Subcutaneous preadipocyte (primary cell): Measurements from ENCODE around the gene PDXDC1. TPM values are rescaled to one million over a fixed set of nuclear protein-coding genes. Genes with fewer than 3 reads are reported as not detected.

ENCODE experiments used
- small RNA-seq: library from RNA; depleted of rRNA; stranded (forward); fragments of <200 nt; gene quantifications from one replicate; pipeline ENCODE3, GENCODE V24; 2012
- total RNA-seq: library from RNA; depleted of rRNA; stranded (reverse); fragments of >200 nt; gene quantifications from 2 replicates; pipeline ENCODE4 v1.2.3, GENCODE V29; 2012

The PDXDC1 gene, protein sequence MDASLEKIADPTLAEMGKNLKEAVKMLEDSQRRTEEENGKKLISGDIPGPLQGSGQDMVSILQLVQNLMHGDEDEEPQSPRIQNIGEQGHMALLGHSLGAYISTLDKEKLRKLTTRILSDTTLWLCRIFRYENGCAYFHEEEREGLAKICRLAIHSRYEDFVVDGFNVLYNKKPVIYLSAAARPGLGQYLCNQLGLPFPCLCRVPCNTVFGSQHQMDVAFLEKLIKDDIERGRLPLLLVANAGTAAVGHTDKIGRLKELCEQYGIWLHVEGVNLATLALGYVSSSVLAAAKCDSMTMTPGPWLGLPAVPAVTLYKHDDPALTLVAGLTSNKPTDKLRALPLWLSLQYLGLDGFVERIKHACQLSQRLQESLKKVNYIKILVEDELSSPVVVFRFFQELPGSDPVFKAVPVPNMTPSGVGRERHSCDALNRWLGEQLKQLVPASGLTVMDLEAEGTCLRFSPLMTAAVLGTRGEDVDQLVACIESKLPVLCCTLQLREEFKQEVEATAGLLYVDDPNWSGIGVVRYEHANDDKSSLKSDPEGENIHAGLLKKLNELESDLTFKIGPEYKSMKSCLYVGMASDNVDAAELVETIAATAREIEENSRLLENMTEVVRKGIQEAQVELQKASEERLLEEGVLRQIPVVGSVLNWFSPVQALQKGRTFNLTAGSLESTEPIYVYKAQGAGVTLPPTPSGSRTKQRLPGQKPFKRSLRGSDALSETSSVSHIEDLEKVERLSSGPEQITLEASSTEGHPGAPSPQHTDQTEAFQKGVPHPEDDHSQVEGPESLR
- 40.1 and 44.6 TPM in 2 replicates for total RNA-seq

DNA sequence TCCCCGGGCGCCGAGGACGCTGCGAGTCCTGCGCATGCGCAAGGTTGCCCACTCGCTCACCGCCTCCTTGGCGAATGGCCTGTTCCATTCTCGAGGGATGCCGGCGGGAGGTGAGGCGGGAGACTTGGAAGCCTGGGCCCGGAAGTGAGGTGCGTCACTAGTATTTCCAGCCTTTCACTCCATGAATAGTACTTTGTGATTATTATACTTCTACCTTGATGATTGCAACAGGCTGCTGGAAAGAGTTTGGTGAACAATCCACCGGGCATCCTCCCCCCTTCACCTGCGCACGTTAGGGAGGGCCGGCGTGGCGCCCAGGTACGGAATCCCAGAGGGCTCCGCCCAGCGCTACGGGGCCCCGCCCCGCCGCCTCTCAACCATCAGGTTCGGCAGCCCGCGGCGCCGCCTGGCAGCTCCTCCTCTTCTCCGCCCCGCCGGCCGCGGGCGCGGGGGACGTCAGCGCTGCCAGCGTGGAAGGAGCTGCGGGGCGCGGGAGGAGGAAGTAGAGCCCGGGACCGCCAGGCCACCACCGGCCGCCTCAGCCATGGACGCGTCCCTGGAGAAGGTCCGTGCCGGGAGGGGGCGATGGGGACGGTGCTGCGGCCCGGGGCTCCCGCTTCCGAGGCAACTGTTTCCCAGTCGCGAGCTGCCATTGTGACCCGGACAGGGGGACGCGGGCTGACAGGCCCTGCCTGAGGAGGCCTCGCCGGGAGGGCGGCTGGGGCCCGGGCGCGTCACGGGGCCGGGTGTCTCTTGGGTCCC, at the start of gene PDXDC1:
Gene PDXDC1 (plus strand): TSS at position 371 of the 762 bp plus-strand sequence. CDS start 174 bp downstream, at position 545.

GRCh38 chr16:14937143-14937542, 37.7 kb upstream of the PDXDC1 start, which contains the start of gene NPIPA1:
NPIPA1 (plus strand) TSS chr16:14937443; CDS start chr16:14937443, 0 bp downstream.

GRCh38 chr16:15093955-15094827, 119.4 kb downstream of the PDXDC1 start, which contains the start of gene RRN3:
RRN3 (minus strand) TSS chr16:15094272; CDS start chr16:15094233, 39 bp downstream.

Small RNA genes lying within 50 kb of the gene (small RNA-seq; reads per million reads assigned to genes)
- gene AC138932.4 (not detected), gene MIR1972-1 (not detected), gene MIR3180-4 (not detected), gene MIR6511A1 (not detected), gene MIR6770-1 (not detected), gene RF00019 (not detected)

Other genes starting within 250 kb of the PDXDC1 start
- gene NPIPA2, start 232.5 kb upstream of the PDXDC1 start, total RNA-seq = 0.73 TPM in 1 of 2 replicates, not detected in the other
- 27.6 and 61.6 TPM in 2 replicates for gene NOMO1, start 141.3 kb upstream of the PDXDC1 start, total RNA-seq
- 27.2 and 41.6 TPM in 2 replicates for gene NPIPA1, start 37.6 kb upstream of the PDXDC1 start, total RNA-seq
- gene NTAN1, start 81.0 kb downstream of the PDXDC1 start, total RNA-seq = 55.5 and 73.5 TPM in 2 replicates
- gene RRN3, start 119.2 kb downstream of the PDXDC1 start, total RNA-seq = 26.5 and 41.8 TPM in 2 replicates